ENCODE results near the gene HK3.

The HK3 gene

GRCh38 chr5:176878463-176878862 lies 20.7 kb downstream of the HK3 start:
- H3K27ac ChIP-seq = no peak overlapping the region
- TF ChIP-seq ZFX (IDR thresholded peaks at IDR 0.05) (no peak), CTCF (conservative IDR thresholded peaks at IDR 0.05) (no peak)

DNA sequence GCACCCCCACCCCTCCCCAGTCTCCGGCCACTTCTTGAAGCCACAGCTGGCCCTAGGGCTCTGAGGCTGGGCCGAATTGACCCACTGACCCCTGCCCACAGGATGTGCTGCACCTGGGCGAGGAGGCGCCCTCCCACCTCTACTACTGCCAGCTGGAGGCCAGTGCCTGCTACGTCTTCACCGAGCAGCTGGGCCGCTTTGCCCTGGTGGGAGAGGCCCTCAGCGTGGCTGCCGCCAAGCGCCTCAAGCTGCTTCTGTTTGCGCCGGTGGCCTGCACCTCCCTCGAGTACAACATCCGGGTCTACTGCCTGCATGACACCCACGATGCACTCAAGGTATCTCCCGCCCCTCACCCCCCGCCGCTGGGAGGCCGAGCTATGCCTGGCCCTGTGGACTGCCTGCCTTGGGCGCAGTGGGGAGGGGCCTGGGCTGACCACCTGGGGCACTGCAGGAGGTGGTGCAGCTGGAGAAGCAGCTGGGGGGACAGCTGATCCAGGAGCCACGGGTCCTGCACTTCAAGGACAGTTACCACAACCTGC lies 21.3 kb downstream of the HK3 start:
- H3K27ac ChIP-seq = no peak overlapping the region
- TF ChIP-seq ZFX (IDR thresholded peaks at IDR 0.05) = no peak
- TF ChIP-seq CTCF (conservative IDR thresholded peaks at IDR 0.05) = no peak

DNA sequence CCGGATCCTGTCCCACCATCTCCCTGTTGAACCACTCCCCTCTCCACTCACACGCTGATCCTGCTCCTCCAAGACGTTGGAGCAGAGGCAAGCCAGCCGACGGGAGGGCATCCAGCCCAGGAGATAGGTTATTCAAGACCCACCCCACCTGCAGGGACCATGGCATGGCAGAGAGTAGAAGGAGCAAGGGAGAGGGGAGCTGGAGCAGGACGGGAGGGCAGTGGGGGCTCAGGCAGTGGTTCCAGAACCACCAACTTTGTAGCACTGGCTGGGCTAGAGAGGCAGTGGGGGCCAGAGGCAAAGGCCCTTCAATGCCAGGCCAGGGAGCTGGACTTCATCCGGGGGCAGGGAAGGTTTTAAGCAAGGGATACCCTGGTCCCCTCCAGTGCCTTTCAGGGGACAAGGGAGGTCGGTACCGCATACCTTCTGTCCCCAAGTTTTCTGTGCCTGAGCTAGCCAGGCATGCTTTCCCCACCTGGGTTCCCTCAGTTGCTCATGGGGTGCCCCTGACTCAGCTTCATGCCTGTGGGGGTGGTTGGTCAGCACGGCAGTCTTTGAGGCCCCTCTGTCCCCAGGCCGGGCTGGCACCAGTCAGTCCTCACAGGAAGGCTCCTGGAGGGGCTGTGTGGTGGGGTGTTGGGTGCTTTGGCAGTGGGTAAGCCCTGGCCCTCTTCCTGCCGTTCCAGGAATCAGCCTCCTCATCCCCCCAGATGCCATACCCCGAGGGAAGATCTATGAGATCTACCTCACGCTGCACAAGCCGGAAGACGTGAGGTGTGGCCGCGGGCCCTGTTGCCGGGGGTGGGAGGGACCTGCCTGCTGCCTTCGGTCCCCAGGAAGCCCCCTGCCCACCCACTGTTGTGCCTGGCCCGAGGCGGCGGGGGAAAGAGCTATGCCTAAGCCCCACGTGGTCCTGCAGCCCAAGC lies 22.4 kb downstream of the HK3 start:
- no peak overlapping the region for H3K27ac ChIP-seq
- TF ChIP-seq CTCF (conservative IDR thresholded peaks at IDR 0.05) (no peak), ZFX (IDR thresholded peaks at IDR 0.05) (no peak)

- TF ChIP-seq CTCF (conservative IDR thresholded peaks at IDR 0.05) = no peak
- TF ChIP-seq ZFX (IDR thresholded peaks at IDR 0.05) = no peak
- no peak overlapping the region for H3K27ac ChIP-seq
These were observed 23.2 kb downstream of the HK3 start for GRCh38 chr5:176875783-176876505.

DNA sequence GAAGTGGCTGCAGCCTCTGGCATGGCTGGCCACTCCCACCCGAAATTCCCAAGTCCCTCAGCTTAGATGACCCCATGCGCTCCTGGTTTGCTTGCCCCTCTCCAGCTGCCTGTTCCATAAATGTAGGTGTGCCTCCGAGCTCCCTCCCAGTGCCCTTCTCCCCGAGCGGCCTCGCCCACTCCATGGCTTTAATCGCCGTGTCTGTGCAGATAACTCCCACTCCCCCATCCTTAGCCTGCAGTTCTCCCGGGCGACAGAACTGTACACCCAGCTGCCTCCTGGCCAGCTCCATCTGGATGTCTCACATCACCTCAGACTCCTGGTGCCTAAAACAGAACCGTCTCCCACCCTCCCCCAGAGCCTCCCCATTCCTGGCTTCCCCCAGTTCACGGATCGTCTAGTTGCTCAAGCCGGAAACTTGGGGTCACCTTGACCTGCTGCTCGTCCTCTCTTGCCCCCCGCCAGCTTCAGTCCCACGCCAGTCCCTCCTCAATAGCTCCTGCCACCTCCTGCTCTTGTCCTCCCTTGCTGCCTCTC lies 24.1 kb downstream of the HK3 start:
- no peak overlapping the region for H3K27ac ChIP-seq
- no peak for TF ChIP-seq CTCF (conservative IDR thresholded peaks at IDR 0.05)
- no peak for TF ChIP-seq ZFX (IDR thresholded peaks at IDR 0.05)

DNA sequence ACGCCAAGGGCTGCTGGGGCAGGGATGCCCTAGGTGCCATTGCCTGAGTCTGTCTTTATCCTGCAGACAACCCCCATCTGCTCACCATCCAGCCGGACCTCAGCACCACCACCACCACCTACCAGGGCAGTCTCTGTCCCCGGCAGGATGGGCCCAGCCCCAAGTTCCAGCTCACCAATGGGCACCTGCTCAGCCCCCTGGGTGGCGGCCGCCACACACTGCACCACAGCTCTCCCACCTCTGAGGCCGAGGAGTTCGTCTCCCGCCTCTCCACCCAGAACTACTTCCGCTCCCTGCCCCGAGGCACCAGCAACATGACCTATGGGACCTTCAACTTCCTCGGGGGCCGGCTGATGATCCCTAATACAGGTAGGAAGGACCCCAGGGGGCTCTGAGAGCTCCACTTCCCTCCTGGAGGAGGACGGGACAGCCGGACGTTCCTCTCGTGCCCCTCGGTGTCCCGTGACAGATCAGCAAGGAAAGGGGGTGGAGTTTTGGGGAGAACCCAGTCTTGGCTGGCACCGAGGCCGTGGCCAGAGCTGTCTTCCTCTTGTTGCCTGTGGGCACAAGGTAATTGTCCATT lies 24.9 kb downstream of the HK3 start:
- TF ChIP-seq CTCF (conservative IDR thresholded peaks at IDR 0.05) (no peak), ZFX (IDR thresholded peaks at IDR 0.05) (no peak)
- no peak overlapping the region for H3K27ac ChIP-seq

Data from C4-2B (cell line).